ENCODE measurements around the gene DHX38.

GRCh38 chr16:72101195-72101594 is 7.5 kb downstream of the DHX38 start:
- no peak for TF ChIP-seq GATA2 (IDR thresholded peaks at IDR 0.05; ENCODE audit: low read depth, low read length)
- TF ChIP-seq GATA3 (IDR thresholded peaks at IDR 0.05; ENCODE audit: low read depth, low read length), result no peak

Measured in SH-SY5Y (cell line).